ENCODE data around the gene PDLIM4.

PDLIM4 gene

GRCh38 chr5:132267166-132267739, 9.8 kb downstream of the PDLIM4 start:
- no peak for DNase-seq (ENCODE audit: low read depth in 3 of 3)

GRCh38 chr5:132267931-132268768, 10.7 kb downstream of the PDLIM4 start:
- DNase-seq (ENCODE audit: low read depth in 3 of 3), result no peak

- no peak for DNase-seq (ENCODE audit: low read depth in 3 of 3)
Measured at GRCh38 chr5:132268769-132269551, 11.5 kb downstream of the PDLIM4 start.

- DNase-seq (ENCODE audit: low read depth in 3 of 3), result no peak
Measured at GRCh38 chr5:132269635-132270334, 12.3 kb downstream of the PDLIM4 start.

- no peak for DNase-seq (ENCODE audit: low read depth in 3 of 3)
Measured at GRCh38 chr5:132270335-132270665, 12.8 kb downstream of the PDLIM4 start.

GRCh38 chr5:132270706-132271105, 13.2 kb downstream of the PDLIM4 start:
- no peak for DNase-seq (ENCODE audit: low read depth in 3 of 3)

- DNase-seq (ENCODE audit: low read depth in 3 of 3), result no peak
Measured at GRCh38 chr5:132271251-132272246, 14.1 kb downstream of the PDLIM4 start.

- peak; percentile 45 to 69 (median 57) for DNase-seq (ENCODE audit: low read depth in 3 of 3)
Measured at GRCh38 chr5:132272311-132273210, 15.1 kb downstream of the PDLIM4 start.

GRCh38 chr5:132273631-132274030, 16.1 kb downstream of the PDLIM4 start:
- DNase-seq (ENCODE audit: low read depth in 3 of 3), result no peak

GRCh38 chr5:132274050-132274792, 16.7 kb downstream of the PDLIM4 start:
- no peak for DNase-seq (ENCODE audit: low read depth in 3 of 3)

GRCh38 chr5:132275367-132276220, 18.1 kb downstream of the PDLIM4 start:
- DNase-seq (ENCODE audit: low read depth in 3 of 3), result no peak

GRCh38 chr5:132277256-132277655, 19.8 kb downstream of the PDLIM4 start:
- DNase-seq (ENCODE audit: low read depth in 3 of 3), result no peak

- no peak for DNase-seq (ENCODE audit: low read depth in 3 of 3)
Measured at GRCh38 chr5:132277971-132278853, 20.7 kb downstream of the PDLIM4 start.

- no peak for DNase-seq (ENCODE audit: low read depth in 3 of 3)
Measured at GRCh38 chr5:132279801-132280200, 22.3 kb downstream of the PDLIM4 start.

- DNase-seq (ENCODE audit: low read depth in 3 of 3), result no peak
Measured at GRCh38 chr5:132280371-132281240, 23.1 kb downstream of the PDLIM4 start.

All from stimulated activated CD4-positive, alpha-beta T cell treated with anti-CD3 and anti-CD28 coated beads, TNF-alpha, amount 100 ng/mL, for 24 hours (primary cell).